Measurements from ENCODE around the gene BBX.
A peak's percentile ranks its signal among the peaks of the same experiment; 100 is the strongest.
"Not testable (repeated sequence)": the region's sequence is repeated elsewhere in the genome, so short reads cannot be mapped to it uniquely, and the experiment has no call there.

The BBX gene

DNA sequence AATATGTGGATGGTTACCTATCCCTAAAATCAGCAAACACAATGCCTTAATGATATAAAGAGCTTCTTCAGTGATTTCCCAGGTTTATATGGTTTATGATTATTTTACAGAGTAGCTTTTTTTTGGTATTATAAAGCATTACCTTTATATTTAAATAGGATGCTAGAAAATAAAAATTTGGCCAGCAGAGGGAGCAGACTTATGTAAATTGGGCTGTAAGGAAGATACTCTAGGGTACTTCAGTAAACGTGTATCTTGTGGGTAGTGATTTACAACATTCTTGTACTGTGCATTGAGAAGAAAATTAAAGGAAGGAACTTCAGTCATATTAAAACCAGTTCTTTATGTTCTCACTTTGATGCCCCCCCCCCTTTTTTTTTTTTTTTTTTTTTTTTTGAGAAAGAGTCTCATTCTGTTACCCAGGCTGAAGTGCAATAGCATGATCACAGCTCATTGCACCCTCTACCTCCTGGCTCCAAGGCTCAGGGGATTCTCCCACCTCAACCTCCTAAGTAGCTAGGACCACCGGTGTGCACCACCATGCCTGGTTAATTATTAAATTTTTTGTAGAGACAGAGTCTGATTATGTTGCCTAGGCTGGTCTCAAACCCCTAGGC lies 167.9 kb downstream of the BBX start:
- peak; percentile 77 for DNase-seq

DNA sequence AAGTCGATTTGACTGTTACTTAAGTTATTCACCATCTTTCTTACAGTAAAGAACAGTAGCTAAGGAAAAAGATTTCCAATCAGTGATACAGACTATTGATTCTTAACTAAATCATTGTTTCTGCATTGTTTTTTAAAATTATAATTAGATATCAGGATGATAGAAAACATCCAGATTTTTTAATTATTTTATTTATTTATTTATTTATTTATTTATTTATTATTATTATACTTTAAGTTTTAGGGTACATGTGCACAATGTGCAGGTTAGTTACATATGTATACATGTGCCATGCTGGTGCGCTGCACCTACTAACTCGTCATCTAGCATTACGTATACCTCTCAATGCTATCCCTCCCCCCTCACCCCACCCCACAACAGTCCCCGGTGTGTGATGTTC lies 169.2 kb downstream of the BBX start:
- DNase-seq: not testable (repeated sequence)

DNA sequence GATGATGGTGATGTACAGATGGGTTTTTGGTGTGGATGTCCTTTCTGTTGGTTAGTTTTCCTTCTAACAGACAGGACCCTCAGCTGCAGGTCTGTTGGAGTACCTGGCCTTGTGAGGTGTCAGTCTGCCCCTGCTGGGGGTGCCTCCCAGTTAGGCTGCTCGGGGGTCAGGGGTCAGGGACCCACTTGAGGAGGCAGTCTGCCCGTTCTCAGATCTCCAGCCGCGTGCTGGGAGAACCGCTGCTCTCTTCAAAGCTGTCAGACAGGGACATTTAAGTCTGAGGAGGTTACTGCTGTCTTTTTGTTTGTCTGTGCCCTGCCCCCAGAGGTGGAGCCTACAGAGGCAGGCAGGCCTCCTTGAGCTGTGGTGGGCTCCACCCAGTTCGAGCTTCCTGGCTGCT lies 174.6 kb downstream of the BBX start:
- DNase-seq: not testable (repeated sequence)

DNA sequence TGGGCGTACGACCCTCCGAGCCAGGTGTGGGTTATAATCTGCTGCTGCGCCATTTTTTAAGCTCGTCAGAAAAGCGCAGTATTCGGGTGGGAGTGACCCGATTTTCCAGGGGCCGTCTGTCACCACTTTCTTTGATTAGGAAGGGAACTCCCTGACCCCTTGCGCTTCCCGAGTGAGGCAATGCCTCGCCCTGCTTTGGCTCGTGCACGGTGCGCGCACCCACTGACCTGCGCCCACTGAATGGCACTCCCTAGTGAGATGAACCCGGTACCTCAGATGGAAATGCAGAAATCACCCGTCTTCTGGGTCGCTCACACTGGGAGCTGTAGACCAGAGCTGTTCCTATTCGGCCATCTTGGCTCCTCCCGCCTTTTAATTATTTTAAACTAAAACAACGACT lies 175.1 kb downstream of the BBX start:
- DNase-seq: peak; percentile 54

DNA sequence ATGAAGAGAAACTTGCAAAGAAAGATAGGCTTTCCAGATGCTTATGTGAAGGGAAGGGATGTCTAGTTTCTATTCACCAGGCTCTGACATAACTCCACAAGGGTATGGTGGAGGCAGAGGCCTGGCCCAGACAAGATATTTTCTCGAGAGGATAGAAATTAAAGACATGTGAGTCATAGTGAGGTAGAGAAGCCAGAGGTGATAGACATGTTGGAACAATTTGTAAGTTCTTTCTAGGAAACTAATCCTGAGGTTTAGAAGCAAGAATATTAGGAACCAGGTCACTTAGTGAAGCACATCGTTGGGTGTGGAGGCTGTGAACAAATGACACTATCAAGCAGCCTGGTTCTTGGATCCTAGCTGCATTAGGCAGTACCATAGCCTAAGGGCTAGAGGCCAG lies 176.9 kb downstream of the BBX start:
- no peak for DNase-seq

DNA sequence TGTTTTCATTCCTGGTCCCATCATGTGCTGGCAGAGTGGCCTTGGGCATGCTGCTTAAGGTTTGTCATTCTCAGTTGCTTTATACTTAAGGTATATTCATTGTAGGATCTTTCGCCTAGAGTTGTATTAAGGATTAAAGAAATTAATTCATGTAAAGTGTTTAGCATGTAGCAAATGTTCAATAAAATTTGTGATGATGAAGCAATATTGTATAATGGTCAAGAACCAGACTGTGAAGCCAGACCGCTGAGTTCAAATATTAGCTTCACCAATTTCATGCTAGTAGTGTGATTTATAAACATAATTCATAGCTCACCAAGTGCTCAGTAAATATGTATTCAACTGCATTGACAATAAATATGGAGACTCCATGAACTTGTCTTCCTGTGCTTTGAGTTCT lies 178.5 kb downstream of the BBX start:
- peak; percentile 8 for DNase-seq

DNA sequence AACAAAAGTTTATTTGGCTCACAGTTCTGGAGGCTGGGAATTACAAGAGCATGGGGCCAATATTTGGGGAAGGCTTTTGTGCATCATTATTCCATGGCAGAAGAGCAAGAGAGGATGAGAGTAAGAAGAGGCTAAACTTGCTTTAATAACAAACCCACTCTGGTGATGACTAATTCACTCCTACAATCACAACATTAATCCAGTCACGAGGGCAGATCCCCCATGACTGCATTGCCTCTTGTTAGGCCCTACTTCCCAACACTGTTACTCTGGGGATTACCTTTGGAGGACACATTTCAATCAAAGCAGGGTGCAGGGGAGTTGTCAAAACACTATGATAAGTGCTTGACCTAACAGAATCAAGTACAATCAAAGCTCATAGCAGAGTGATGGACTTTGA lies 181.7 kb downstream of the BBX start:
- no peak for DNase-seq

DNA sequence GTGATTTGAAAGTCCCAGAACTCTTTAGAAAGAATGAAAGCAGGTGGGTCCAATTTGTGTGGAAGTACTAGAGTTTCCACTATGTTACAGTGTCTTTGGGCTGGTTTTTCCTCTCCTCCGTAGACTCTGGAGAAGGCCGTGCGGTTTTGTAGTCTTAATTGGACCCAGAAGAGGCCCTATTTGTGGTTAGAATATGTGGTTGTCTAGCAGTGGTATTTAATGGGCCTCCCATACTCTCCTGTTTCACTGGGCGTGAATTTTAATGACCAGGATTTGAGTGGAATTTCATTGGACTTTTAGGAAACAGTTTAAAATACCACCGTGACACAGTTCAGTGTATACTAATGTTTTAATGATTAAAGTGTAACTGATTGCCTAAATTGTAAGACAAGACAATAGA lies 182.3 kb downstream of the BBX start:
- DNase-seq: no peak

DNA sequence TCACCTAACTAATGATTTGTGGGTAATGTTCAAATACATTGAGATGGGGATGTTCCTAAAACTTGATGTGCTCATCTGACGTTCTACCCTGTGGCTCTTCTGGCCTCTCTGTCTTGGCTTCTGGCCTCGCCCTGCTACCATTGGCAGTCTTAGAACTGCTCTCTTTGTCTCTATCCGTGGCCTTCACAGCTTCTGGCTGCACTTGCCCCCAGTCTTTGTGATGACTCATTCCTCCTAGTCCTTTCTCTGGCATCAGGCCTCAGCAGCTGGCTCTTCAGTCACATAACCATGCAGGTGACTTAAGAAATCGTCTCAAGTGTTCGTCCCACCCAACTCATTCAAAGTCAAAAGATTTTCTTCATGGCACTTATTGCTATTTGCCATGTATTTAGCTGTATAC lies 188.1 kb downstream of the BBX start:
- DNase-seq: peak; percentile 36

DNA sequence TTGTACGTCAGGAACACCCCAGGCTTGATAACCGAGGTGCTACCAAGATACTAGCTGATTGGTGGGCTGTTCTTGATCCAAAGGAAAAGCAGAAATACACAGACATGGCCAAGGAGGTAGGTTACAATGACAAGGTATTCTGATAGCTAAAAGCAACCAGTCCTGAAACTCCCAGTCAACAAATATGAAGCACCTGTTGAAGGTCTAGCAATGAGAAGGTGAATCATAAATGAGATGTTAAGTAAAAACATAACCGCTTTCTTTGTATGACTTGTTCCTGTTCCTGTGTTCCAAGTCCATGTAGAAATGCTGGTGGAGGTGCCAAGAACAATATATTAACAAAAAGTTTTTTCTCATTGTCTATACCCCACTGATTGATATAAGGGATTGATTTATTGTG lies 194.0 kb downstream of the BBX start:
- no peak for DNase-seq

DNA sequence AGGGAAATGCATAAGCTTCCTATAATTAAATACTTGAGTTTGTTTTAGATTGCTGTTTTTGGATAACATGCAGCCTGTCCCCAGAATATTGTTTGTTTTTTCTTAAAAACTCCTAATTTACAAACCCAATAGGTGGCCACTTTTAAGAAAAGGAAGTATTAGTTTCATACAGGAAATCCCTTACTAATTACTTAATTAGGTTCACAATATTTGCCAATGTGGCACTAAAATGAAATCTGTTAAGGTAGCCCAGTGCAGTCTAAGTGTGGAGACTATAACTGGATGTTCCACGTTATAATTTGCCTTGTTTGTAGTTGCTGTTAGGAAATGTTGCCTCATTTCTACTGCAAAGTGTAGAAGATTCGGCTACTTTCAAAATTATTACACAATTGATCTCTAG lies 195.8 kb downstream of the BBX start:
- DNase-seq: no peak

DNA sequence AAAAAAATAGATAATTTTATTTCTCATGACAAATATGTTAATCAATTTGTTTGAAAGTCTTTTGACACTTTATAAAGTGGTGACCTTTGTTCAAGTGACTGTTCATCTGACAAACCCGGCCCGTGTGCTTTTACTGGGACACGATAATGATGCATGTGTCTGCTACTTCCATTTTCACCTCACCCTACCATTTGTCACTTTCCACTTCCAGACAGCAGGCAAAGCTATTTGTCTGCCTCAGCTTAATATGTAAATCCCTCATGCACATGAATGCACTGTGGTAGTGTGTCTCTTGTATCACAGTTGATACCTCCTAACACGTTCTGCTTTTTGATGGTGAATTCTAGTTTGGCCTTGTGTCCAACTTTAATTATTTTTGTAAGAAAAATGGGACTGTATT lies 204.3 kb downstream of the BBX start:
- DNase-seq: no peak

DNA sequence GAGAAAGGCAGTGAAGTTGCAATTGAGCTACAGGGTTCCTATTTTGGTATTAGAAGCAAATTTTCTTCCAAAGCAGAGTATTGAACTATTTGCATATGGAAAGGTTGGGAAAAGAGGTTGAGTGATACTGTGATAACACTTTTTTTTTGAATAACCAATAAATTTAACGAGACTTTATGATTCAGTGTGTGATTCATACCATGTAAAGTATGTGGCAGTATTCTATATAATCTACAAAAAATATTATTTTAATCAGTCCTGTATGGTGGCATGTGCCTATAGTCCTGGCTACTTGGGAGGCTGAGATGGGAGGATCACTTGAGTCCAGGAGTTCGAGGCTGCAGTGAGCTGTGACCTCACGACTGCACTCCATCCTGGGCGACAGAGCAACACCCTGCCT lies 206.9 kb downstream of the BBX start:
- no peak for DNase-seq

DNA sequence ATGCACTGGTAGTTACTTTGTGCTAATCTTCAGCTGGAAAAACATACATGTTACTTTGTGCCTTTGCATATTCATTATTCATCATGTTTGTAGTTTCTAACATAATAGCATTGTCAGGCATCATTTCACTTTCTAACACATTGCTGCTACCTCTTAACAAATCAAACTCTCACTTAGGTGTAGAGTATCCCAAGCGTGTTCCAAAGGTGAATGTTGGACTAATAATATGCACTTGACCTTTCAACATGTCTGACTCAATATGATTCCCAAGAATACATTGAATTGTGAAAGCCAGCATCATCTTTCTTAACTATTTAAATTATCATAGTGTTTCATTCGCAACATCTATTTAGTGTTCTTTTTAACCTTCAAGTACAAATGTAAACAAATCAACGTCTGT lies 211.6 kb downstream of the BBX start:
- DNase-seq: no peak

DNA sequence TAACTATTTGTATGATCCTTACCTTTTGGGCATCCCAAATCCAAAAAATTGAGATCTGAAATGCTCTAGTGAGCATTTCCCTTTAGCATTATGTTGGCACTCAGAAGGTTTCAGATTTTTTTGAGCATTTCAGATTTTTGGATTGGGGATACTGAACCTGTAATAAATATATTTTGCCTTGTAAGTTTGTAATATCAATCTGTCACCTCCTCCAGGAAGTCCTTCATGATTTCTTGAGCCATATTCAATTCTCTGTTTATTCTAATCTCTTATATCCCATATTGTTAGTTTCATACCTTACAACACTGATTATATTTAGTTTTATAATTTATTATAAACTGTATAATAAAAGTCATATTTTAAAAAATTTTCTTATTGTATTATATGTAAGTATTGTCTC lies 215.2 kb downstream of the BBX start:
- DNase-seq: no peak

DNA sequence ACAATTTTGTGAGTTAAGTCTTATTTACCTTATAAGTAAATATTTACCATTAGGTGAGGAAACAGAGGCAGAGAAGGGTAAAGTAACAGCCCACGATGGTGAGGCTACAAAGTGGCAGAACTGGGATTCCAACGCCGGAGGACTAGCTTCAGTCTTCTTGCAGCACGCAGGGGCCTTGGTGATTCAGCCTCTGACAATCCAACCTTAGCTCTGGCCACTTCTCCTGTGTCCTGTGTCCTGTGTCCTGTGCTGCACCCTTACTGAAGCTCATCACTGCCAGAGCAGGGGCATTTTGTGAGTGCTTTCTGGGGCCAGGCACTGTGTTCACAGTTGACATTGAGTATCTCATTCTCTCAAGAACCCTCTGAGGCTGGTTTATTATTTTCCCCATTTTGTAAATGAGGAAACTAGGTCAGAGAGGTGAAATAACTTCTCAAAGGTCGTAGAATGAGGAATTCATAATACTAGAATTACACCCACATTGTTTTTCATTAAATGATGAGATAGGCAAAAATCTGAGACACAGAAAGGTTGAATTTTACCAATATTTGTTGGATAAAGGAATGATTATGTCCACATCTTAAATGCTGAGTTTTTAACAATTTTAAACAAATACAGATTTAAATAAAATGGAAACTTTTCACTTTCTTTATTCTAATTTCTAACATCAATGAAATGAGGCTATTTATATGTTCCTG lies 215.9 kb downstream of the BBX start:
- no peak for DNase-seq

DNA sequence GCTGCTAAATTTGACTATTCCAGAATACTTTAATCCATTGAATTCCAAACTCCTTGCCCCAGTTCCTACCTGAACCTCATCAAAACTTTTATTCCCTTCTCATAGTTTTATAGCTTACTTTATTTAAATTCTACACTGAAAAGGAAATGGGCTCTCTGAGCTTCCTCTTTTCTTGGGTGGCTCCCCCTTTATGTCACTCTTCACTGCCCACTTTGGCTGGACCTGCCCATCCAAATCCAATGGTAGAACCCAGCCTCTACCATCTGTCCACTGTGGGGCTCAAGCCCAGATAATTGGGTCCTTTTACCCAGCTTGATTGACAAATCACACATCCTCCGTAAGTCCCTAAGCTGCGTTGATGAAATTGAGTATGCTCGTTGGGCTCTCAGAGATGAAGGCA lies 216.5 kb downstream of the BBX start:
- DNase-seq: no peak

DNA sequence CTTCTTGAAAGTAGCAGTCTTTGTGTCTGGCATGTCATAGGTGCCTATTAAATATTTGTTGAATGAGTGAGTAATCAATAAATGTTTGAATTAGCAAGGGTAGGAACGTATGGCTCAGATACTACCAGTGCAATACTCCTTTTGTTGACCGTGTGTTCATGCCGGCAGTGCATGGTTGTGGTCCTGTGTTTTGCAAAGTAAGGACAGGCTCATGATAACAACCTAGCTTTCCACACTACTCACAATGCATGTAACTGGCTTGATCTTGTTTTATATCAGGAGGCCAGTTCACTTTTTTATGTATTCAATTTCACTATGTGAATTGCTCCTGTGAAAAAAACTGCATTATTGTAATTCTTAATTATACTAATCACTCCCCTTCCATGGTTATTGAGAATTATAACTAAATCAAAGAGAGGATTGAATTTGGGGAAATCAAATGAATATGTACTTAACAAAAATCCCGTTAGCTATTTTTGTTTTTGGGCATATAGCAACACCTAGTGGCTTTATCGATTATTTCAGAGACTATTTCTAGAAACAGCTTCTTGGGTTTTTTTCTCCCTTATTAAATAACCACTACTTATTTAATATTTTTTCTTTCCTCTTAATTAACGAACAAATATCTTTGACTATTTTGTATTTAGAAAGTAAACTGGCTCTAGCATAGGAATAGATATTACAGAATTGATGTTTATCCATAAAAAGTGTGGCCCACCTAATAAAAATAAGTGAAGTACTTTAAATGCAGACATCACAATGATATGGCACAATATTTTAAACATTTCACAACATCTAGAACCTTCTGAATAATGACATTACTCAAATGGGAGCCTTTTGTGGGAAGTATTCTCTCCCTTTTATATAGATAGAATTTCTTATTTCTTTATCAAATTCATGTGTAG lies 218.5 kb downstream of the BBX start:
- DNase-seq: peak; percentile 42

DNA sequence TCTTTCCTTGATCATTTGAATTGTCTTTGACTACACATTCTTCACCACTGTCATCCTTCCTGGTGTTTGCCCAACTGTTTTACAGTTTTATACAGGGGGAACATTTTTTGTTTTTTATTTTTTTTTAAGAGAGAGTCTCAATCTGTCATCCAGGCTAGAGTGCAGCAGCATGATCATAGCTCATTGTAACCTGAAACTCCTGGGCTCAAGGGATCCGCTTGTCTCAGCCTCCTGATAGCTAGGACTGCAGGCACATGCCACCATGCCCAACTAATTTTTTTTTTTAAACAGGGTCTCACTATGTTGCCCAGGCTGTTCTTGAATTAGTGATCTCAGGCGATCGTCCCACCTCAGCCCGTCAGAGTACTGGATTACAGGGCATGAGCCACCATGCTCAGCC lies 222.6 kb downstream of the BBX start:
- DNase-seq: no peak

DNA sequence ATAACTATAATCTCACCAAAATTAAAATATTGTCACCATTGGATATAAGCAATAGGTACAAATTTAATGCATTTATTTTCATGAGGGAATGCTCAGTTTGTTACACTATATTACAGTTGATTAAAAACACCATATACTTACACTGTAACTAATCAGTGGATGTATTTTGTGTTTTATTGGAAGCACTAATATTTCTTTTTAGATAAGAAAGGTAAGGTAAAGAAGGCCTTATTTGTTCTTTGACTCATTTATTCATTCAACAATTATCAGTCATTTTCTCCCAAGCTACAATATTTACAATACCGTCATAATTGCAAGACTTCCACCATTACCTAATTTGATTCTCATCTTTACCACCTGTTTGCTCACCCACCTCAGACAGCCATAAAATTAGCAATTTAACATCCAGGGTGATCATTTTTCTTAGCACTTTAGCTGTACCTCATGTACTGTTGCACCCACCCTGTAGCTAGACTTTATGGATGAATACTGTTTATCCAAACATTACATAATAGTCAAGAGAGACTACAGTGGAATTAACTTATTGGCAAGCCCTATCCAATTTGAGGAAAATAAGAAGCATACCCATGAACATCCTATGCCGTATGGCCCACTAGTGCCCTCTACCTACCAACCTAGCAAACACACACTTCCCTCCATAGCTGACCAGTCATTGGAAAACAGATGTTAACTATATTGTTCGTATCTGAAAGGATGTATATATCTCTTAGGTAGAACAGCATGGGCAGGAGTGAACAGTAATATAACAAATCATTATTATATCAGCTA lies 229.6 kb downstream of the BBX start:
- peak; percentile 47 for DNase-seq

DNA sequence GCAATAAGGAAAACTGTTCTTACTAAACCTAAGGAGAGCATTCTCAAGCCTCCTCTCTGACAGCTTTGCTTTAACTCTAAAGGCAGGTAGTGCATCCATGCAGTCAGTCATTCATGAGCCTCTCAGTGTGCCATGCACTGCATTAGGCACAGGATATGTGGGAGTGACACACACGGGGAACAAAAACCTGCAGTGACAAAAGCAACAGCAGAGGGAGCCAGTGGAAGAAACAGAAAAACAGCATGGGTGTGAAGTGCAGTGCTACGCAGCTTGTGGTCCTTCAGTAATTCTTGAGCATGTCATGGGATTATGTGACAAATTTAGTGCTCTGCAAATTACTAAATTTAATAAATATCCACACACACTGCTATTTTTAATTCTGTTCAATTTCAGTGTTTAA lies 230.7 kb downstream of the BBX start:
- peak; percentile 61 for DNase-seq

DNA sequence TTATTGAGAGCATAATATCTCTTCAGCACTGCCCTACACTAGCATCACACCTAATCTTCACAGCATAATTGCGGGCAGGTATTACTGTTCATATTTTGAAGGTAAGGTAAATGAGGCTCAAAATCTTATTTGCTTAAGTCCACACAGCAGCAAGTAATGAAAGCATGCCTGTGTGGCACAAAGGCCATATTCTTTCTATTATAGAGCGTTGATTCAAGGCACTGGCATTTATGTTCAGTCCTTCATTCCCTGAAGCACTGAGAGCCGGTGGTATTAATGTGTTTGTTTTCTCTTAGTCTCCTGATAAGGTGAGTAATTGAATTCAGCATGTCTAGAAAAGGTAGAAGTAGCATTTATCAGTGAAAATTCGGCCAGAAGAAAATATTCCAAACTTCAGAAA lies 231.2 kb downstream of the BBX start:
- no peak for DNase-seq

DNA sequence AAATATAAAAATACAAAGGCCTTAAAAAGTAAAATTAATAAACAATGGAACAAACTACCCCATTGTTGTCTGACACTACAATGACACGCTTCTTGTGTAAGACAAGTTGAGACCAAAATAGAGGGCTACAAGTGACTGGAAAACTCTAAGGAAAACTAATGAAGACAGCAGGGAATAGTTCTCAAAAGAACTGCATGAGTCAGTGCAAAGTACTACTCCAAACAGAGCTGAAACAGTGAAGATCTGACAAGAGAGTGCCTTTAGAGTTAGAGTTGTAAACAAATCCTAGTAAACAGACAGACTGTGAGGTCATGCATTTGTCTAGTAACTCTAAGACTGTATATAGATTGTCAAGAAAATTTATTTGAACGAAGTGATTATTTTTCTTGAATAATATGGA lies 233.9 kb downstream of the BBX start:
- no peak for DNase-seq

Data from DMS53 (cell line).